A549 (cell line): ENCODE measurements around the gene RNF112. TPM values are rescaled to one million over a fixed set of nuclear protein-coding genes. Genes with fewer than 3 reads are reported as not detected.
A peak's percentile ranks its signal among the peaks of the same experiment; 100 is the strongest.

Source experiments
- BHLHE40 ChIP-seq: IDR thresholded peaks from 2 replicates; pipeline ENCODE4 v1.6.1; 2012; ENCODE audit warnings: low read depth, low read length, inconsistent platforms
- CBX8 ChIP-seq: fragments of 200-600 bp; sonication (generic); IDR thresholded peaks from 2 replicates; pipeline ENCODE4 v1.6.1; 2016
- EHF ChIP-seq: fragments of 250-450 bp; sonication (Bioruptor Pico); IDR thresholded peaks from 2 replicates; pipeline ENCODE4 v1.5.0; 2020; ENCODE audit warnings: mild to moderate bottlenecking
- ESRRA ChIP-seq: fragments of 150-350 bp; IDR thresholded peaks from 2 replicates; pipeline ENCODE4 v1.6.1; 2014; ENCODE audit warnings: mild to moderate bottlenecking, low read length, borderline replicate concordance
- FOSB ChIP-seq: fragments of 250-450 bp; sonication (Bioruptor Pico); IDR thresholded peaks from 2 replicates; pipeline ENCODE4 v1.5.0; 2020; ENCODE audit warnings: mild to moderate bottlenecking, moderate library complexity
- FOXS1 ChIP-seq: fragments of 250-450 bp; sonication (Bioruptor Pico); IDR thresholded peaks from 2 replicates; pipeline ENCODE4 v1.5.0; 2020; ENCODE audit warnings: mild to moderate bottlenecking, moderate library complexity
- GATA3 ChIP-seq: IDR thresholded peaks from 2 replicates; pipeline ENCODE4 v1.6.1; 2012; ENCODE audit warnings: borderline replicate concordance
- HEYL ChIP-seq: fragments of 250-450 bp; sonication (Bioruptor Pico); IDR thresholded peaks from 2 replicates; pipeline ENCODE4 v1.8.0; 2021; ENCODE audit warnings: mild to moderate bottlenecking, moderate library complexity
- MAFK ChIP-seq: fragments of 450-650 bp; IDR thresholded peaks from 2 replicates; pipeline ENCODE4 v1.6.1; 2014; ENCODE audit not compliant: partially characterized antibody
- MYC ChIP-seq: IDR thresholded peaks from 2 replicates; pipeline ENCODE4 v1.6.1; 2012; ENCODE audit warnings: mild to moderate bottlenecking, inconsistent platforms, low read length, improper control_type of control experiment, borderline replicate concordance
- NFE2L2 ChIP-seq: fragments of 150-350 bp; conservative IDR thresholded peaks from 2 replicates; pipeline ENCODE4 v1.6.1; 2014; ENCODE audit warnings: low read length
- NPAS2 ChIP-seq: fragments of 250-450 bp; sonication (Bioruptor Pico); IDR thresholded peaks from 2 replicates; pipeline ENCODE4 v1.8.0; 2022; ENCODE audit warnings: mild to moderate bottlenecking, moderate library complexity, borderline replicate concordance
- PHF8 ChIP-seq: fragments of 200-600 bp; sonication (generic); IDR thresholded peaks from 2 replicates; pipeline ENCODE4 v1.6.1; 2016; ENCODE audit warnings: low read depth, mild to moderate bottlenecking, antibody characterized with exemption, moderate library complexity, borderline replicate concordance
- POLR2A ChIP-seq: IDR thresholded peaks from 2 replicates; pipeline ENCODE4 v1.6.1; 2012; ENCODE audit warnings: mild to moderate bottlenecking, low read length
- RARB ChIP-seq: fragments of 250-450 bp; sonication (Bioruptor Pico); IDR thresholded peaks from 2 replicates; pipeline ENCODE4 v1.8.0; 2021; ENCODE audit warnings: mild to moderate bottlenecking, moderate library complexity
- RCOR1 ChIP-seq: fragments of 150-350 bp; IDR thresholded peaks from 2 replicates; pipeline ENCODE4 v1.6.1; 2014; ENCODE audit warnings: antibody characterized with exemption, low read length, low read depth
- RFX5 ChIP-seq: fragments of 450-650 bp; IDR thresholded peaks from 2 replicates; pipeline ENCODE4 v1.7.1; 2014; ENCODE audit warnings: antibody characterized with exemption, mild to moderate bottlenecking, moderate library complexity
- SREBF2 ChIP-seq: fragments of 450-650 bp; IDR thresholded peaks from 2 replicates; pipeline ENCODE4 v1.6.1; 2014; ENCODE audit warnings: mild to moderate bottlenecking, moderate library complexity
- TFCP2L1 ChIP-seq: fragments of 250-450 bp; sonication (Bioruptor Pico); IDR thresholded peaks from 2 replicates; pipeline ENCODE4 v1.5.0; 2021; ENCODE audit warnings: mild to moderate bottlenecking
- ZSCAN20 ChIP-seq: fragments of 250-450 bp; sonication (Bioruptor Pico); IDR thresholded peaks from 2 replicates; pipeline ENCODE4 v1.8.0; 2022; ENCODE audit warnings: mild to moderate bottlenecking, moderate library complexity
- polyA plus RNA-seq, 4 experiments: library from polyadenylated mRNA; depleted of rRNA in 3 of 4; stranded (reverse); fragments of >200 nt; fragmentation: RNase III in 1 of 4; extraction: RNeasy Plus Mini Kit Qiagen cat#74134 plus additional on column Dnase treatment in 1 of 4; gene quantifications; 2 replicates in 3 of 4; 3 replicates in 1 of 4; pipeline ENCODE4 v1.2.3, GENCODE V29; 2011 to 2017
- TF ChIP-seq, protein P1 (sequence below): fragments of 450-650 bp; IDR thresholded peaks from 2 replicates; pipeline ENCODE4 v1.6.1; 2014; ENCODE audit warnings: antibody characterized with exemption
- TF ChIP-seq, protein P2 (sequence below): fragments of >200 bp; sonication (Bioruptor Twin); formaldehyde crosslinking; IDR thresholded peaks from 3 replicates; pipeline ENCODE4 v1.6.1; 2016
- TF ChIP-seq, protein P3 (sequence below): IDR thresholded peaks from 2 replicates; pipeline ENCODE4 v1.6.1; 2012
- TF ChIP-seq, protein P4 (sequence below): fragments of 250-450 bp; sonication (Bioruptor Pico); IDR thresholded peaks from 2 replicates; pipeline ENCODE4 v1.5.0; 2021; ENCODE audit warnings: mild to moderate bottlenecking, moderate library complexity, borderline replicate concordance
- TF ChIP-seq, protein P5 (sequence below): IDR thresholded peaks from 2 replicates; pipeline ENCODE4 v1.6.1; 2012
- TF ChIP-seq, protein P6 (sequence below): fragments of 200-600 bp; sonication (generic); IDR thresholded peaks from 2 replicates; pipeline ENCODE4 v1.6.1; 2016; ENCODE audit warnings: antibody characterized with exemption, mild to moderate bottlenecking, moderate library complexity

The RNF112 gene
- polyA plus RNA-seq, 2 of the 4 experiments (the other 2 are of a cell fraction), result 0.27 to 1.4 TPM

DNA sequence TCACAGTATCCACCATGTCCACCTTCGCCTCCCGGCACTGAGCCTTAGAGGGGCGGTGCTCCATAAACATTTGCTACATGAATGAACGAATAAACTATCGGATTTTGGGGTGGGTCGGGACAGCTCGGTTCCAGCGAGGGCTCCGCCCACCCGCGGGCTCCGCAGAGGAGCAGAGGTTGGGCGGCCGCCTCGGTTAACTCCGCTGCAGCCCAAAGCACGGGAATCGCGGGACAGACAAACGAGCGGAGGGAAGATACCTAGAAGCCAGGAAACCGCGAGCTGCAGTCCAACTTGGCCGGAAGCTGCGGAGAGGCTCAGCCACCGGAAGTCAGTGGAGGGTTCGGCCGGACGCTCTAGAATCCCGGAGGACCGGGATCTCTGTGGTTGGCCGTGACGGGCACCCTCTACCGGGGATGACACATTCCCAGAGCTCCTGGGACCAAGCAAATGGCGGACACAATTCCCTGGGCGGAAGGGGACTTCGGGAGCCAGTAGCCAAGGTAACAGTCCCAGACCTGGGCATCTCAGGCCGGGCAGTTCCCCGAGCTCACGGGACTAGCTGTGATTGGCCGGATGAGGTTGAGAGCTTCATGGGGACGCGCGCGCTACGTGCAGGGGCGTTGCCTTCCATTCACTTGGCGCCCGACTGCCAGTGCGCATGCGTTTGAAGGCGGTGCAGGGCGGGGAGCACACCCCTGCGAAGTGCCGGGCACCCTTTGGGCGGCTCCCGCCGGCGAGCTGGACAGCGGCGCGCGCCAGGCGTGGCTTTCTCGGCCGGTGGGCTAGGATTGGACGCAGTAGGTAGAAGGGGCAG is 33.2 kb upstream of the RNF112 start (continued):
- TF ChIP-seq ESRRA (no peak), MYC (peak; percentile 60), FOXS1 (0 out of 2 replicates have a peak, but pooled peaks have one; percentile 15), RFX5 (peak; percentile 49; the same call in 1 of the 2 replicates), MAFK (no peak), RCOR1 (no peak), ZSCAN20 (CRISPR knock-in tag) (no peak), NFE2L2 (no peak), BHLHE40 (no peak), EHF (CRISPR knock-in tag) (no peak), GATA3 (no peak), SREBF2 (no peak), POLR2A (peak; percentile 52; the same call in 1 of the 2 replicates), PHF8 (peak; percentile 88; the same call in 1 of the 2 replicates), RARB (no peak), HEYL (CRISPR knock-in tag) (no peak), CBX8 (no peak), TFCP2L1 (no peak), FOSB (no peak), NPAS2 (no peak)
- TF ChIP-seq, protein P1, sequence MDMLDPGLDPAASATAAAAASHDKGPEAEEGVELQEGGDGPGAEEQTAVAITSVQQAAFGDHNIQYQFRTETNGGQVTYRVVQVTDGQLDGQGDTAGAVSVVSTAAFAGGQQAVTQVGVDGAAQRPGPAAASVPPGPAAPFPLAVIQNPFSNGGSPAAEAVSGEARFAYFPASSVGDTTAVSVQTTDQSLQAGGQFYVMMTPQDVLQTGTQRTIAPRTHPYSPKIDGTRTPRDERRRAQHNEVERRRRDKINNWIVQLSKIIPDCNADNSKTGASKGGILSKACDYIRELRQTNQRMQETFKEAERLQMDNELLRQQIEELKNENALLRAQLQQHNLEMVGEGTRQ, result no peak
- TF ChIP-seq, protein P2, sequence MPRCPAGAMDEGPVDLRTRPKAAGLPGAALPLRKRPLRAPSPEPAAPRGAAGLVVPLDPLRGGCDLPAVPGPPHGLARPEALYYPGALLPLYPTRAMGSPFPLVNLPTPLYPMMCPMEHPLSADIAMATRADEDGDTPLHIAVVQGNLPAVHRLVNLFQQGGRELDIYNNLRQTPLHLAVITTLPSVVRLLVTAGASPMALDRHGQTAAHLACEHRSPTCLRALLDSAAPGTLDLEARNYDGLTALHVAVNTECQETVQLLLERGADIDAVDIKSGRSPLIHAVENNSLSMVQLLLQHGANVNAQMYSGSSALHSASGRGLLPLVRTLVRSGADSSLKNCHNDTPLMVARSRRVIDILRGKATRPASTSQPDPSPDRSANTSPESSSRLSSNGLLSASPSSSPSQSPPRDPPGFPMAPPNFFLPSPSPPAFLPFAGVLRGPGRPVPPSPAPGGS, result peak; percentile 92; the same call in 2 of the 3 replicates
- TF ChIP-seq, protein P3, sequence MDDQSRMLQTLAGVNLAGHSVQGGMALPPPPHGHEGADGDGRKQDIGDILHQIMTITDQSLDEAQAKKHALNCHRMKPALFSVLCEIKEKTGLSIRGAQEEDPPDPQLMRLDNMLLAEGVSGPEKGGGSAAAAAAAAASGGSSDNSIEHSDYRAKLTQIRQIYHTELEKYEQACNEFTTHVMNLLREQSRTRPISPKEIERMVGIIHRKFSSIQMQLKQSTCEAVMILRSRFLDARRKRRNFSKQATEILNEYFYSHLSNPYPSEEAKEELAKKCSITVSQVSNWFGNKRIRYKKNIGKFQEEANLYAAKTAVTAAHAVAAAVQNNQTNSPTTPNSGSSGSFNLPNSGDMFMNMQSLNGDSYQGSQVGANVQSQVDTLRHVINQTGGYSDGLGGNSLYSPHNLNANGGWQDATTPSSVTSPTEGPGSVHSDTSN, result peak; percentile 61; the same call in 1 of the 2 replicates
- TF ChIP-seq, protein P4, sequence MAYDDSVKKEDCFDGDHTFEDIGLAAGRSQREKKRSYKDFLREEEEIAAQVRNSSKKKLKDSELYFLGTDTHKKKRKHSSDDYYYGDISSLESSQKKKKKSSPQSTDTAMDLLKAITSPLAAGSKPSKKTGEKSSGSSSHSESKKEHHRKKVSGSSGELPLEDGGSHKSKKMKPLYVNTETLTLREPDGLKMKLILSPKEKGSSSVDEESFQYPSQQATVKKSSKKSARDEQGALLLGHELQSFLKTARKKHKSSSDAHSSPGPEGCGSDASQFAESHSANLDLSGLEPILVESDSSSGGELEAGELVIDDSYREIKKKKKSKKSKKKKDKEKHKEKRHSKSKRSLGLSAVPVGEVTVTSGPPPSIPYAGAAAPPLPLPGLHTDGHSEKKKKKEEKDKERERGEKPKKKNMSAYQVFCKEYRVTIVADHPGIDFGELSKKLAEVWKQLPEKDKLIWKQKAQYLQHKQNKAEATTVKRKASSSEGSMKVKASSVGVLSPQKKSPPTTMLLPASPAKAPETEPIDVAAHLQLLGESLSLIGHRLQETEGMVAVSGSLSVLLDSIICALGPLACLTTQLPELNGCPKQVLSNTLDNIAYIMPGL (CRISPR knock-in tag), result no peak
- TF ChIP-seq, protein P5, sequence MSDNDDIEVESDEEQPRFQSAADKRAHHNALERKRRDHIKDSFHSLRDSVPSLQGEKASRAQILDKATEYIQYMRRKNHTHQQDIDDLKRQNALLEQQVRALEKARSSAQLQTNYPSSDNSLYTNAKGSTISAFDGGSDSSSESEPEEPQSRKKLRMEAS, result peak; percentile 62
- TF ChIP-seq, protein P6, sequence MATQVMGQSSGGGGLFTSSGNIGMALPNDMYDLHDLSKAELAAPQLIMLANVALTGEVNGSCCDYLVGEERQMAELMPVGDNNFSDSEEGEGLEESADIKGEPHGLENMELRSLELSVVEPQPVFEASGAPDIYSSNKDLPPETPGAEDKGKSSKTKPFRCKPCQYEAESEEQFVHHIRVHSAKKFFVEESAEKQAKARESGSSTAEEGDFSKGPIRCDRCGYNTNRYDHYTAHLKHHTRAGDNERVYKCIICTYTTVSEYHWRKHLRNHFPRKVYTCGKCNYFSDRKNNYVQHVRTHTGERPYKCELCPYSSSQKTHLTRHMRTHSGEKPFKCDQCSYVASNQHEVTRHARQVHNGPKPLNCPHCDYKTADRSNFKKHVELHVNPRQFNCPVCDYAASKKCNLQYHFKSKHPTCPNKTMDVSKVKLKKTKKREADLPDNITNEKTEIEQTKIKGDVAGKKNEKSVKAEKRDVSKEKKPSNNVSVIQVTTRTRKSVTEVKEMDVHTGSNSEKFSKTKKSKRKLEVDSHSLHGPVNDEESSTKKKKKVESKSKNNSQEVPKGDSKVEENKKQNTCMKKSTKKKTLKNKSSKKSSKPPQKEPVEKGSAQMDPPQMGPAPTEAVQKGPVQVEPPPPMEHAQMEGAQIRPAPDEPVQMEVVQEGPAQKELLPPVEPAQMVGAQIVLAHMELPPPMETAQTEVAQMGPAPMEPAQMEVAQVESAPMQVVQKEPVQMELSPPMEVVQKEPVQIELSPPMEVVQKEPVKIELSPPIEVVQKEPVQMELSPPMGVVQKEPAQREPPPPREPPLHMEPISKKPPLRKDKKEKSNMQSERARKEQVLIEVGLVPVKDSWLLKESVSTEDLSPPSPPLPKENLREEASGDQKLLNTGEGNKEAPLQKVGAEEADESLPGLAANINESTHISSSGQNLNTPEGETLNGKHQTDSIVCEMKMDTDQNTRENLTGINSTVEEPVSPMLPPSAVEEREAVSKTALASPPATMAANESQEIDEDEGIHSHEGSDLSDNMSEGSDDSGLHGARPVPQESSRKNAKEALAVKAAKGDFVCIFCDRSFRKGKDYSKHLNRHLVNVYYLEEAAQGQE, result peak; percentile 65
